SK-N-SH treated with all-trans-retinoic acid at 6 μM for 48 hours (cell line): ENCODE measurements around the gene ARHGAP26.

Source experiments
- ATAC-seq: fragments of 200-7000 bp; cut with Tn5 transposase; 3 replicates; pipeline ENCODE4 v1.9.1; 2020; ENCODE audit warnings: mild to moderate bottlenecking, moderate library complexity
- ARNTL ChIP-seq: fragments of 450-650 bp; formaldehyde crosslinking; IDR thresholded peaks from 2 replicates; pipeline ENCODE4 v1.5.0; 2020; ENCODE audit warnings: low read depth, mild to moderate bottlenecking, moderate library complexity, borderline replicate concordance
- BACH2 ChIP-seq: fragments of 250-450 bp; sonication (Bioruptor Pico); IDR thresholded peaks from 2 replicates; pipeline ENCODE4 v1.9.0; 2021; ENCODE audit warnings: mild to moderate bottlenecking, borderline replicate concordance
- CSDC2 ChIP-seq: fragments of 250-450 bp; sonication (Bioruptor Pico); IDR thresholded peaks from 2 replicates; pipeline ENCODE4 v1.5.0; 2020; ENCODE audit warnings: mild to moderate bottlenecking, moderate library complexity
- ESRRG ChIP-seq: fragments of 250-450 bp; sonication (Bioruptor Pico); IDR thresholded peaks from 2 replicates; pipeline ENCODE4 v1.6.1; 2021; ENCODE audit warnings: mild to moderate bottlenecking
- GLIS3 ChIP-seq: fragments of 250-450 bp; sonication (Bioruptor Pico); IDR thresholded peaks from 2 replicates; pipeline ENCODE4 v1.5.0; 2020; ENCODE audit warnings: mild to moderate bottlenecking, moderate library complexity
- ISL1 ChIP-seq: fragments of 250-450 bp; sonication (Bioruptor Pico); IDR thresholded peaks from 2 replicates; pipeline ENCODE4 v2.1.2; 2022; ENCODE audit warnings: mild to moderate bottlenecking, moderate library complexity
- PPARA ChIP-seq: fragments of 250-450 bp; sonication (Bioruptor Pico); IDR thresholded peaks from 2 replicates; pipeline ENCODE4 v1.5.0; 2020; ENCODE audit warnings: mild to moderate bottlenecking, borderline replicate concordance
- RARB ChIP-seq: fragments of 250-450 bp; sonication (Bioruptor Pico); IDR thresholded peaks from 2 replicates; pipeline ENCODE4 v1.8.0; 2021; ENCODE audit warnings: mild to moderate bottlenecking, moderate library complexity
- SNAI2 ChIP-seq: fragments of 250-450 bp; sonication (Bioruptor Pico); IDR thresholded peaks from 2 replicates; pipeline ENCODE4 v1.5.0; 2020; ENCODE audit warnings: mild to moderate bottlenecking, moderate library complexity
- TSHZ2 ChIP-seq: fragments of 250-450 bp; sonication (Bioruptor Pico); IDR thresholded peaks from 2 replicates; pipeline ENCODE4 v1.5.0; 2020; ENCODE audit warnings: mild to moderate bottlenecking, moderate library complexity
- ZFP3 ChIP-seq: fragments of 250-450 bp; sonication (Bioruptor Pico); IDR thresholded peaks from 2 replicates; pipeline ENCODE4 v1.5.0; 2020; ENCODE audit warnings: mild to moderate bottlenecking, moderate library complexity
- ZFP30 ChIP-seq: fragments of 450-650 bp; formaldehyde crosslinking; IDR thresholded peaks from 2 replicates; pipeline ENCODE4 v1.5.0; 2022; ENCODE audit warnings: mild to moderate bottlenecking, moderate library complexity
- ZNF565 ChIP-seq: fragments of 450-650 bp; formaldehyde crosslinking; conservative IDR thresholded peaks from 2 replicates; pipeline ENCODE4 v1.5.0; 2020; ENCODE audit warnings: low read depth, mild to moderate bottlenecking, moderate library complexity
- ZNF70 ChIP-seq: fragments of 450-650 bp; formaldehyde crosslinking; IDR thresholded peaks from 2 replicates; pipeline ENCODE4 v1.5.0; 2020; ENCODE audit warnings: mild to moderate bottlenecking, moderate library complexity
- ZNF8 ChIP-seq: fragments of 450-650 bp; formaldehyde crosslinking; IDR thresholded peaks from 2 replicates; pipeline ENCODE4 v1.5.0; 2020; ENCODE audit warnings: mild to moderate bottlenecking, moderate library complexity
- TF ChIP-seq, protein P1 (sequence below): fragments of 250-450 bp; sonication (Bioruptor Pico); IDR thresholded peaks from 2 replicates; pipeline ENCODE4 v1.8.0; 2021; ENCODE audit warnings: low read depth, mild to moderate bottlenecking, moderate library complexity, borderline replicate concordance
- TF ChIP-seq, protein P2 (sequence below): fragments of 250-450 bp; sonication (Bioruptor Pico); IDR thresholded peaks from 2 replicates; pipeline ENCODE4 v1.5.1; 2021; ENCODE audit warnings: mild to moderate bottlenecking, moderate library complexity
- TF ChIP-seq, protein P3 (sequence below): fragments of 250-450 bp; sonication (Bioruptor Pico); IDR thresholded peaks from 2 replicates; pipeline ENCODE4 v1.8.0; 2020; ENCODE audit warnings: mild to moderate bottlenecking, moderate library complexity, borderline replicate concordance

The ARHGAP26 gene

DNA sequence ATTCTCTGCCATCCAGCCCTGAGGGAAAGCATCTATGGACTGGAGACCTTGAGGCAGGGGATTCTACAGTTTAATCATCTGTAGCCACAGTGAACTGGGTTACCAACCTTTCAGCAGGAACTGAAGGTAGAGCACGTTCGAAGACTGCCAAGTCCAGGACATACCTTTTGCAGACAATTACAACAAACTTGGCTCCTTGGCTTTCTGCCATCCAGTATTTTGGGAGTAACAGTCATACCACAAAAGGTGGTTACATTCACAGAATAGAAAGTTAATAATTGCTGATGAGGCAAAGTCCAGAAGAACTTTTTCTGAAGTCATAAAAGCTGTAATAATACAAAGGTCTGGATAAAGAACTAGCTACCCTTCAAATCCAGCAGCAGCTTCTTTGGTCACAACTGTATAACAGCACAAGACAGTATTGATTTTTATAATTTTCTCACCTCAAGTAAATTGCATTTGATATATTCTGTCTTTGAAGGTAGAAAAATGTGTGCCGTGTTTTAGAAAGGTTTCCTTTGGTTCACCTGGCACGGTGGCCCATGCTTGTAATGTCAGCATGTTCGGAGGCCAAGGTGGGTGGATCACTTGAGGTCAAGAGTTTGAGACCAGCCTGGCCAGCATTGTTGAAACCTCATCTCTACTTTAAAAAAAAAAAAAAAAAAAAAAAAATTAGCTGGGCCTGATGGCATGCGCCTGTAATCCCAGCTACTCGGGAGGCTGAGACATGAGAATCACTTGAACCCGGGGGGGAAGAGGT, 396.7 kb downstream of the ARHGAP26 start:
- no peak for TF ChIP-seq BACH2 (CRISPR knock-in tag)
- TF ChIP-seq ZNF8: no peak
- TF ChIP-seq, protein P1, sequence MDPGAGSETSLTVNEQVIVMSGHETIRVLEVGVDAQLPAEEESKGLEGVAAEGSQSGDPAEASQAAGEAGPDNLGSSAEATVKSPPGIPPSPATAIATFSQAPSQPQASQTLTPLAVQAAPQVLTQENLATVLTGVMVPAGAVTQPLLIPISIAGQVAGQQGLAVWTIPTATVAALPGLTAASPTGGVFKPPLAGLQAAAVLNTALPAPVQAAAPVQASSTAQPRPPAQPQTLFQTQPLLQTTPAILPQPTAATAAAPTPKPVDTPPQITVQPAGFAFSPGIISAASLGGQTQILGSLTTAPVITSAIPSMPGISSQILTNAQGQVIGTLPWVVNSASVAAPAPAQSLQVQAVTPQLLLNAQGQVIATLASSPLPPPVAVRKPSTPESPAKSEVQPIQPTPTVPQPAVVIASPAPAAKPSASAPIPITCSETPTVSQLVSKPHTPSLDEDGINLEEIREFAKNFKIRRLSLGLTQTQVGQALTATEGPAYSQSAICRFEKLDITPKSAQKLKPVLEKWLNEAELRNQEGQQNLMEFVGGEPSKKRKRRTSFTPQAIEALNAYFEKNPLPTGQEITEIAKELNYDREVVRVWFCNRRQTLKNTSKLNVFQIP (CRISPR knock-in tag): no peak
- TF ChIP-seq GLIS3: no peak
- no peak for TF ChIP-seq SNAI2 (CRISPR knock-in tag)
- TF ChIP-seq, all 23 proteins: peak for 0
- no peak for ATAC-seq

GRCh38 chr5:143168171-143168741, 398.1 kb downstream of the ARHGAP26 start:
- TF ChIP-seq ESRRG: no peak
- TF ChIP-seq PPARA (CRISPR knock-in tag): no peak
- no peak for TF ChIP-seq ZNF565
- TF ChIP-seq RARB (CRISPR knock-in tag): no peak
- TF ChIP-seq BACH2 (CRISPR knock-in tag): no peak
- TF ChIP-seq GLIS3: no peak
- no peak for TF ChIP-seq ARNTL (CRISPR knock-in tag)
- TF ChIP-seq ZFP3 (CRISPR knock-in tag): no peak
- TF ChIP-seq CSDC2 (CRISPR knock-in tag): no peak
- TF ChIP-seq, protein P2, sequence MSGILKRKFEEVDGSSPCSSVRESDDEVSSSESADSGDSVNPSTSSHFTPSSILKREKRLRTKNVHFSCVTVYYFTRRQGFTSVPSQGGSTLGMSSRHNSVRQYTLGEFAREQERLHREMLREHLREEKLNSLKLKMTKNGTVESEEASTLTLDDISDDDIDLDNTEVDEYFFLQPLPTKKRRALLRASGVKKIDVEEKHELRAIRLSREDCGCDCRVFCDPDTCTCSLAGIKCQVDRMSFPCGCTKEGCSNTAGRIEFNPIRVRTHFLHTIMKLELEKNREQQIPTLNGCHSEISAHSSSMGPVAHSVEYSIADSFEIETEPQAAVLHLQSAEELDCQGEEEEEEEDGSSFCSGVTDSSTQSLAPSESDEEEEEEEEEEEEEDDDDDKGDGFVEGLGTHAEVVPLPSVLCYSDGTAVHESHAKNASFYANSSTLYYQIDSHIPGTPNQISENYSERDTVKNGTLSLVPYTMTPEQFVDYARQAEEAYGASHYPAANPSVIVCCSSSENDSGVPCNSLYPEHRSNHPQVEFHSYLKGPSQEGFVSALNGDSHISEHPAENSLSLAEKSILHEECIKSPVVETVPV (CRISPR knock-in tag): no peak
- TF ChIP-seq TSHZ2 (CRISPR knock-in tag): no peak
- TF ChIP-seq, protein P3, sequence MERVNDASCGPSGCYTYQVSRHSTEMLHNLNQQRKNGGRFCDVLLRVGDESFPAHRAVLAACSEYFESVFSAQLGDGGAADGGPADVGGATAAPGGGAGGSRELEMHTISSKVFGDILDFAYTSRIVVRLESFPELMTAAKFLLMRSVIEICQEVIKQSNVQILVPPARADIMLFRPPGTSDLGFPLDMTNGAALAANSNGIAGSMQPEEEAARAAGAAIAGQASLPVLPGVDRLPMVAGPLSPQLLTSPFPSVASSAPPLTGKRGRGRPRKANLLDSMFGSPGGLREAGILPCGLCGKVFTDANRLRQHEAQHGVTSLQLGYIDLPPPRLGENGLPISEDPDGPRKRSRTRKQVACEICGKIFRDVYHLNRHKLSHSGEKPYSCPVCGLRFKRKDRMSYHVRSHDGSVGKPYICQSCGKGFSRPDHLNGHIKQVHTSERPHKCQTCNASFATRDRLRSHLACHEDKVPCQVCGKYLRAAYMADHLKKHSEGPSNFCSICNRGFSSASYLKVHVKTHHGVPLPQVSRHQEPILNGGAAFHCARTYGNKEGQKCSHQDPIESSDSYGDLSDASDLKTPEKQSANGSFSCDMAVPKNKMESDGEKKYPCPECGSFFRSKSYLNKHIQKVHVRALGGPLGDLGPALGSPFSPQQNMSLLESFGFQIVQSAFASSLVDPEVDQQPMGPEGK (CRISPR knock-in tag): no peak
- TF ChIP-seq ZNF70 (CRISPR knock-in tag): no peak
- TF ChIP-seq, all 23 proteins: peak for 0
- ATAC-seq: no peak

DNA sequence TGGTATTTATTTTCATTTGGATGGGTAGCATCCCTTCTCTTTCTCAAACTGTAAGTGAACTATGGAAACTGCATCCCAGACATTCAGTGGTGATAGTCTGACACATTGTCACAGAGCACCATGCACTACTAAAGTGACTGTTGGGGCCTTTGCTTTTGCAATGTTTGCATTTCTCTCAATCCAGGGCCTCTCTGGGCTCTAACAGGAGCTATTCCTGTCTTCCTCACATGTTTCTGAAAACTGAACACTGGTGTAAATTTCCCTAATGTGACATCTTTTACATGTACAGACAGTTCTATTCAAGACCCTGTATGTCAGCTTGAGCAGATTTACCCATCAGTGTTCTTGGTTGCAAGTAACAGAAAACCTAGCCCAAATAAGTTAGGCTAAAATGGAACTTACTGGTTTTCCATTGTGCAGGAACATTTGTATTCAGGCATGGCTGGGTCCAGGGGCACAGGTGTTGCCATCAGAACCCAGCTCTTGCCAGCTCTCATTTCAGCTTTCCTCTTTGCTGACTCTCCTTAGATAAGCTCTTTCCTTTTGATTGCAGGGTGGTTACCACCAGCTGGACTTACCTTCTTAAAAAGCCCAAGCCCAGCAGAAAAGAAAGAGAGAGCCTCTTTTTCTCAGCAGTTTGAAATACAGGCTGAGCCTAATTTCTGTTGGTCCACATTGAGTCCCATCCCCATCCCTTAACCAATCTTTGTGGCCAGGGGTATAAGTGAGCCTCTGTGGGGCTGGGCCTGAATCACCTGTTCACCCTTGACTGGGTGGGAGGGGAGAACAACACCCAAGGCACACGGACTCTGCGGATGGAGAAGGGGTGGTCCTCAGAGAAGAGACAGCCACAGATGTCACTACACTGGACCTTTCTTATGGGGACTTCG, 399.0 kb downstream of the ARHGAP26 start:
- no peak for TF ChIP-seq ZNF70 (CRISPR knock-in tag)
- TF ChIP-seq TSHZ2 (CRISPR knock-in tag): no peak
- TF ChIP-seq, protein P2 (CRISPR knock-in tag): no peak
- TF ChIP-seq, protein P1 (CRISPR knock-in tag): no peak
- TF ChIP-seq ZFP30 (CRISPR knock-in tag): no peak
- no peak for TF ChIP-seq ISL1 (CRISPR knock-in tag)
- TF ChIP-seq, all 23 proteins: peak for 0
- ATAC-seq: no peak
